Measurements from ENCODE around the gene DSCAM.
"Not testable (repeated sequence)": the region's sequence is repeated elsewhere in the genome, so short reads cannot be mapped to it uniquely, and the experiment has no call there.

DSCAM gene

DNA sequence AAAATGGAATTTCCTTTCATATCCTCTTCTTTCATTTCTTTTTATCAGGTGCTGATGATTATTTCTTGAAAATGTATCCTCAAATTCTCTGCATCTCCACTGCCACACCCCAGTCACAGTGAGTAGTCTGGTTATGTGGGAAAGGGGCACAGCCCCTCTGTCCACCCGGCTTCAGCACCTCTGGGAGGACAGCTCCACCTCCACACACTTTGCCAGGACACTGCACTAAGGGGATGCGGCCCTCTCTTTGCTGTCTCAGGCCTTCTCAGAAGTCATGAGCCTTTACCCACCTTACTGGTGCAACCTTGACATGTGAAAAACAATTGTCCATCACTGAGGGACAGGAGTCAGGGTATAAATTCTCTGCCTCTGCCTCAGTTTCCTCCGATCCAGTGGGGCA lies 546.7 kb downstream of the DSCAM start:
- DNase-seq (ENCODE audit: low spot score): no peak

DNA sequence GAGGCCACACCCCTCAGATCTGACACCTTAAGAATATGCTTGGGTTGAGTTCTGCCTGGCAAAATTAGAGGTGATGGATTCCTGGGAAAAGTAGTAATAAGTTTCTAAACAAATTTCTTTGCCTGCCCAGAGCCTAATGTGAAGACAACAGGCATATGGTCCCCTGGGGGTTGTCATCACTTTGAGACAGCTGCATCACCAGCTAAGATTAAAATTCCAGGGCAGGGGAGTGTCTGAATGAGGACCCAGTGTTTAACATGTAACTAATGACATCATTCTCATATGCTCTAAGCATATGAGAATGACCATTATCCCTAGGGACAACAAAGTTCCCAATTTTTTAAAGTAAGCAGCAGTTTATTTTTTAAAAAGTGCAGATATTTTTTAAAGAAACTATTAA lies 547.5 kb downstream of the DSCAM start:
- no peak for DNase-seq (ENCODE audit: low spot score)

DNA sequence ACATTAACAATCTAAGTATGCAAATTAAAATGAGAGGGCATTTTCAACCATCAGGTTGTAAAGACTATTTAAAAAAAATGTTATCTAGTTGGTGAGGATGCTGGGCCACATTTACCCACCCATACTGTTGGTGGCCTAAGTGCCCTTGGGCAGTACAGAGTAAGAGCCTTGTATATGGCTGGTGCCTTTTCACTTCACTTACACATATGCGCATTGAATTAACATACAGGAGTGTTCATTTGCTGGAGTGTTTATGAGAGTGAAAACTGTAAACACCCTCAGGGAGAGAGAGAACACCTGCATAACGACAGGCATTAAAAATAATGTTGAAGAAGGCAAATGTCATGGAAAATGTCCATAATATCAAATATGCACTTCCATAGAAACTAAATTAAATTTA lies 552.6 kb downstream of the DSCAM start:
- no peak for DNase-seq (ENCODE audit: low spot score)

DNA sequence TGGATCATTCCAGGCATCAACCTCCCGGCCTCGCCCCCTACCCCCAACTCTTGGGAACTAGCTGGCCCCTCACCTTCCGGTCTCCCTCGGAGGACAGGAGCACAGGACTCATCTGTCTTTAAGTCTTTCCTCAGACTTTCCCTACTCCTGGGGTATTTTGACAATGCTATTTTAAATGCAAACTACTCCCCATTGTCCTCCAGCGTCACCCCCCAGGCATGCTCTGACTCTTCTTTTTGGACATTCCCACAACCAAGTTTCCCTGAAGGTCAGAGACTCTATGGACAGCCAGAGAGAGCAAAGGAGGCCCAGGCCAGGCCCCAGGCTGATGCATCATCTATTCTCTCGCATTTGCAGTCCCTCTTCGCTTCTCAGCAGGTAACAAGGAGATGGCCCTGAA lies 555.4 kb downstream of the DSCAM start:
- no peak for DNase-seq (ENCODE audit: low spot score)

DNA sequence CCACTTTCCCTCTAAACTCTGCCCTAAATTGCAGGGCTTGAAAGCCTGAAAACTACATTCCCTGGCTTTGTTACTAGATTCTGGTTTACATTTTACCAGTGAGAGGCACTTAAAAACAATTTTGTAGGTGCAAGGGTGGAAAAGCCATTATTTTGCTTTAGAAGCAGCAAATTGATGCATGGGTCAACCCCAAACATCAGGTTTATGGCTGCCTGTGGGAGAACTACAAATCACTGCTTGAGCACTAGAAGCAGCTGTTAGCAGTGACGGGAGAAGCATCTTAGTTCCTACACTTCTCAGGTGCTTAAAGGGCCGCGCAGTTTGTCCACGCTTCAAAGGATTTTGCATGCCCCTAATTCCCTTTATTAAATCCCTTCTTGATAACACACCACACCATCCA lies 562.5 kb downstream of the DSCAM start:
- no peak for DNase-seq (ENCODE audit: low spot score)

DNA sequence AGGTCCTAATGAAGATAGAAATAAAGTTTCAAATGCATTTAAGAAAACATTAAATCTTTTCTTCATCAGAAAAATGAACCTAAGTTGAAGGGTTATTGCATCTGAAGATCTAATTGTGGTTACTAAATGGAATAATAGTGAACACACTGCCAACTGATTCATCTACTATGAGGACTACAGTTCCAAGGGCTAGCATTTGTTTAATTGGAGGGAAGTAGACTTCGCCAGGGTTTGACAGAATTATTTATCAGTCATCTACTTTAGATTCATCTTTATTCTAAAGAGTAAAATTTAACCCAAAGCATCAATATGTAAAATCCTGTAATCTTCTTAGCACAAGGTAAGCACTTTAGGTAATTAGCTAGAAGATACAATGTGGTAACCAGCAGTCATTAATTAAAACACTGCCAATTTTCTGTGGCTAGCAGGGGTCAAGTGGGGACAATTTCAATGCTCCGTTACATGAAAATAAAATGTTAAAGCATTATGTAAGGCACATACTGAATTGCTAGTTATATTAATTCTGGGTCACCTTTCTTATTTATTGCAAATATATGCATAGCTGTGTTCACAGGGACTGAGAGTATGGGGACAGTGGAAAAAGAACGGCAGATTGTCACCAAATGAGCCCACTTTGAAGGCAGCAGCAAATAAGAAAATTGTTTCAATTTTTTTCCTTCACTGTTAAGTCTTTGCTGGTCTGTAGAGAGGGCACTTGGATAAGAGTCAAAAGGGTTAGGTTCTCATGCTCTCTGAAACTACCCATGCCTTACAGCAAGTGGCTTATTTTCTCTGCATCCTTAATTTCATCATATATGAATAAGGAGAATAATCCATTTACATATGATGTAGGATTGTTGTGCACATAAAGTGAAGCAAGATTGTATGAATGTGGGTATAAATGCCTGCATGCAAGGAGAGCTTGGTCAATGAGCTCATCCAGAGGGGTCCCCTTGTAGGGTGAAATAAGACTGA lies 563.8 kb downstream of the DSCAM start:
- DNase-seq (ENCODE audit: low spot score): no peak

DNA sequence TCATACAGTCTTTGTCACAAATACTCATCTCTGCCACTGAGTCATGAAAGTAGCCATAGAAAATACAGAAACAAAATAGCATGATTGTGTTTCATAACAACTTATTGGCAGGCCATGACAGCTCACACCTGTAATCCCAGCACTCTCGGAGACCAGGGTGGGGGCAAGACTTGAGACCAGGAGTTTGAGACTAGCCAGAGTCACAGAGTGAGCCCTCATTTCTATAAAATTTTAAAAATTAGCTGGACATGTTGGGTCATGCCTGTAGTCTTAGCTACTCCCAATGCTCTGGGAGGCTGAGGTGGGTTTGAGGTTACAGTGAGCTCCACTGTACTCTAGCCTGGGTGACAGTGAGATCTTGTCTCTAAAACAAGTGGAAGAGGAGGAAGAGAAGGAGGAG lies 568.6 kb downstream of the DSCAM start:
- no peak for DNase-seq (ENCODE audit: low spot score)

DNA sequence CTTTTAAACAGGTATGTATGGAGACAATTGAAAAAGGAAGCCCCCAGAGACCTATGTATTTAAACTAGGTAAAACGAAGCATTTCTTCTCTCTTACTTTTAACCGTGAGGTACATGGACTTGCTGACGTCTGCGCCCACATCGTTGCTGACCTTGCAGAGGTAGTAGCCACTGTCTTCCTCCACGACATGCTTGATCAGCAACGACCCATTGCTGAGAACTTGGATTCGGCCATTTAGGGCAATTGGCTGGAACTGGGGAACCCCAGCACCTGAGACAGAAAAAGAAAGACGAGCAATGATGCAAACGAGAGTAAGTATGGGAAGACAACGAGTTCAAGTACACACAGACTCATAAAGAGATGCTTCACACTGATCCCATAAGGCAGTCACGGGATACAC lies 571.0 kb downstream of the DSCAM start:
- no peak for DNase-seq (ENCODE audit: low spot score)

DNA sequence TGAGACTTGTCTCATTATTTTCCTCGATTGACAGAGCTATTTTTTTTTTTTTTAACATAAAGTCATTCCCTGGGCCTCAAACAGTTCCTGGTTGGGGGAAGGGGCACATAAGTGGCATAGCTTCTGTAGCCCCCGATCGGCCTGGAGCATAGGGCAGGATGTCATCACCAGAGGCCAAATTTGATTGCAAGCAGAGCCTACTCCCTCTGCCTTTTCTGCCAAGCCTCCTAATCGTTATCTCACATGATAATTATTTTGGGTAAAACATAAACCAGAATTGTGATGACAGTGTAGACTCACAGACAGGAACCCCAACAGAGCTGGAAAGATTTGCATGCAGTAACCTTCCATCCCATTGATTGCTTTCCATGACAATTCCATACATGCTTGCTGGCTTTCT lies 574.9 kb downstream of the DSCAM start:
- no peak for DNase-seq (ENCODE audit: low spot score)

DNA sequence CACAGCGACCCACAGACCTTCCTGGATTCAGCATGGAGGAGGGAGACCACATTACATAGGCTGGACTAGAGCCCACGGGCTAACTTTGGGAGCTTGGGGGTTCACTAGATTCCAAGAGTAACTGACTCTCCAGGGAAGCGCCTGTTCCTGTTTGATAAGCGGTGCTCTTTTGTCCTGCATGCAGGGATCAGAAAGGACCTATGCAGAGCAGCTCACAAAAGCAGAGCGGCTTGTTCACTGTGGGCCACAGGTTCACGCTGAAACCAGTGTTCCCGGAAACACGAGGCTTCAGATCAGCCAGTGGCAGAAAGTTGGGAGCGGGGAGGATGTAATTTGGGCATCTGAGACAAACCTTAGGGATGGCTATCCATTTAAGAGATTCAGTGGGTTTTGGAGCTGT lies 575.8 kb downstream of the DSCAM start:
- DNase-seq (ENCODE audit: low spot score): no peak

DNA sequence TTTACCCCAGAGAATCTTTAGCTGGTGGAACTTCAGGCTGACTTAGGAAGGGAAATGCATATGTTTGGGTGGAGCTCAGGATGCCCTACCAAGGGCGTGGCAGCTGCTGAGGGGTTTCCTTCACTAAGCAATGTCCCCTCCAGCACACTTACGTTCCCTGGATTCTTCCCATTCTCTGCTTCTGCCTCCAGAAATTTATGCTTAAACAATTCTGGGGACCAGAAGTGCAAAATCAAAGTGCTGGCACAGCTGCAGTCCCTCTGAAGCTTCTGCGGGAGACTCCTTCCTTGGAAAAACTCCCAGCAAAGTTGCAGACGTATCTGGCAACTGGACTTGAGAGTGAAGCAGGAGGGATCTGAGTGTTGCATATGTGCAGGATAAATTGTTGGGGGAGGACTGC lies 576.9 kb downstream of the DSCAM start:
- DNase-seq (ENCODE audit: low spot score): no peak

DNA sequence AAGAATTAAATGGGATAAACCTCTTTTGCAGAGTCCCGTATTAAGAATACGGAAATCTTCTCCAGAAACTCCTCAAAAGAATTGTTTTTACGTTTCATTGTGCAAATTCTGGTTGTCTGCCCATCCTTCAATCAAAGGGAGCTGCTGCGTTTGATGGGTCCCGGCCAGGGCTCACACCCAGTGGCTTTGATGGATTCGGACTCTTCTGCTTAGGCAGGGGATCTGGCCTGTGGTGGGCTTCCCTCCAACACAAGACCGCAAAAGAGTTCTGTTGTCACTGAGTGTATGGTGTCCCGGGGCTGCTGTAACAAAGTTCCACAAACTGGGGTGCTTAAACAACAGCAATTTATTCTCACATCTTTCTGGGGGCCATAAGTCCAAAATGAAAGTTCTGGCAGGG lies 577.7 kb downstream of the DSCAM start:
- DNase-seq (ENCODE audit: low spot score): no peak

DNA sequence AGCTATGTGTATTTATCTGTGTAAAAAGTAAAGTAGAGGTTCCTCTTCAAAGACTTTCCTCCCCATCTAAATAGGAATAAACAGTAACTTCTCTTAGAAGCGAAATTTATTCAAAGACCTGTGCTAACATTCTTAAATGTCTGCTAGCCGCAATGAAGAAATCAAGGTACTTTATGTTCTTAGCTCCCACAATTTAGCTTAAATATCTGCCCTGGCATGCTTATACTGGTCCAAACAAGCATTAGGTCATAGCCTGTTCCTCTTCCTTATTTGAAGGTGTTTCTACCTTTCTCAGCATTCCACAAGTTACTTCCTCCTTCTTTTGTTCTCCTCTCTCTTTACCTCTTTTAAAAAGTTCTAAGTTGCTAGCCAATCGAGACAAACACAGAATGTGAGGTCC lies 588.5 kb downstream of the DSCAM start:
- DNase-seq (ENCODE audit: low spot score): not testable (repeated sequence)

DNA sequence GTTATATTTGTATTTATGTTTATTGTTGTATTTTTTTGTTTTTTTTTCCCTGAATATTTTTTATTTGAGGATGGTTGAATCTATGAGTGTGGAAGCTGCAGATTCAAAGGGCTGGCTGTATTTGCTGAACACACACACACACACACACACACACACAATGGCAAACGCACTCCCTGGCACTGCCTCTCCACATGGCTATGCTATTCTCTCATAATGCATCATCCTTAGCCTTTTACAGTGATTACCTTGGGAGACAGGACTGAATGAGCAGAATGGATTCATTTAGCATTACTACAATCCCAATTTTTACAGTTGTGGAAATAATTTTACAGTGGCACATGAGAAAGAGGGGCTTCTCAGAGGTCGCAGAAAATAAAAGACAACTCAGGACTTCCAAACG lies 589.6 kb downstream of the DSCAM start:
- DNase-seq (ENCODE audit: low spot score): no peak

DNA sequence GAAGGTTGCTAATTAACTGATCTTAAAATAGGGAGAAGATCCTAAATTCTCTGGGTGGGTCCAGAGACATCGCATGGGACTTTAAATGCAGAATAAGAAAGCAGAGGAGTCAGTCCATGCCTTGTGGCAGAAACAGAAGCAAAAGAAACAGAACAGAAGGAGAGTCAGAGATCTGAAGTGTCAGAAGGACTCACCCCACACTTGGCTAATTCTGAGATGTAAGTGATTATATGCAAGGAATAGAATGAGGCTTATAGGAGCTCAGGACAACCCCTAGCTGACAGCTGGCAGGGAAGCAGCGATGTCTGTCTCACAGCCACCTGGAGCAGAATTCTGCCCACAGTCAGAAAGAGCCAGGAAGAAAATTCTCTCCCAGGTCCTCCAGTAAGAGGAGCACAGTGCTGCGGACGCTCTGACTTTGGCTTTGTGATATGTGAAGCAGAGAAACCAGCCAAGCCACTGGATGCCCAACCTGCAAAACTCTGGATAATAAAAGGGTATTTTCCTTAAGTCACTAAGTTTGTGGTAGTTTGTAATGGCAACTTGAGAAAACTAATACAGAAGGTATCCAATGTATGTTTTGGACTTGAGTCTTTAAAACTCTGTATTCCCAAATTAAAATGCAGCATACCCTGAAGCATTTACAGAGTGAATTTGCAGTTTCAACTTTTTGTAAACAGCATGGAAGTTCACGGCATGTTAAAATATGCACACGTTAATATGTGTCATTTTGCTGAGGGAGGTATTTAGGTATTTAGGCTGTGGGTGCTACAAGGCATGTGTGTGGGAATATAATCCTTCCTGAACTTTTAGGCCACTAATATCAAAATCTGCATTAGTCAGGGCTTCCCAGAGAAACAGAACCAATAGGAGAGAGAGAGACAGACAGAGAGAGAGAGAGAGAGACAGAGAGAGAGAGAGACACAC lies 591.2 kb downstream of the DSCAM start:
- no peak for DNase-seq (ENCODE audit: low spot score)

DNA sequence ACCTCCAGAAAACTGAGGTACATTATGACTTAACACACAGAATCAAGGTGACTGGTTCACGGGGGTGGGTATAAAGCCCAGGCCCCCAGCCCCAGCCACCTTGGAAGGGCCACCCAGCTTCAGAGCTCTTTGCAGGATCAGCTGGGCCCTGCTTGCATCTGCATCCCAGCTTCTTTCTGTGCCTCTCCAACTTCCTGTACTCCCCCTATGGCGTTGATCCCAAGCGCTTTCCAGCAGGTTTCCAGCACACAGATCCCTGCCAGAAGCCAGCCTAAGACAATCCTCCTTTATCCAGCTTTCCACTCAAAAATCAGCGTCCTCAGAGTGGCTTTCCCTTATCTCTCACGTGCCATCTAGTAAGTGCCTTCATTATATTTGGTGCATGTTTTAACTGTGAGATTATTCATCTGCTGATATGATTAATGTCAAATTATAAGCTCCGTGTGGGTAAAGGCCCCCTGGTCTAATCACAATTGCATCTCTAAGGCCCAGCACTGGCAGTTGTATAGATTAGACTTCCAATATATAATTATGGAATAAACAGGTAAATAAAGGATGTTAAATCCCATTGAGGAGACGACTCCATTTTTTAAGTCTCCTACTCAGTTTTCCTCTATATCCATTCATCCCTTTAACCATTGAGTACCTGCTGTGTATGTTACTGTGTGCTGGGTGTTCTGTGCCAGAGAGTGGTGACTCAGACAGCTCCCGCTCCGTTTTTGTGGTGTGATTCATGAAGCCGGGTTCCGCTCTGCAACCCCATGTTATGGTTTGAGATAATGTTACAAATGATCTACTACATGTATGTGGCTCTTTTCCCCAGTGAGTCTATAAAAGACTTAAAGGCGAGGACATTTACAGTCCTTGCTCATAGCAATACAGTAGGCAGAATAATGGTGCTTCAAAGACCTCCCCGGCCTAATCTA lies 592.2 kb downstream of the DSCAM start:
- DNase-seq (ENCODE audit: low spot score): no peak

DNA sequence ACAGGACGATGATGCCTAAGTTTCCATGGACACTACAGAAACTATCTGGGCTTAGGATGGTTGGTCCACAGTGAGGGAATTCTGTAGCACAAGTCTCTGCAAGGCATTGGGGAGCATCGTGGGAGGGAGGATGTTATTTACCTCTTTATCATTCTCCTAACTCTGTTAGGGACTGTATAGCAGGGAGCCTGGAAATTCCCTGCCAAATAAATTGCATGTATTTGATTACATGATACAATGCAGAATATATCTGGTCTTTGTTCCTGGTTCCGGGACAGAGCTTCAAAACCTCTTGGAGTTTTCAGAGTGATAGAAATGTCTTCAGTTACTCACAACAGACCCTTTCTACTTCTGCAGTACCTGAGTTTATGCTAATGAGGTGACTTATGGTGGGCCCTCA lies 593.8 kb downstream of the DSCAM start:
- no peak for DNase-seq (ENCODE audit: low spot score)

DNA sequence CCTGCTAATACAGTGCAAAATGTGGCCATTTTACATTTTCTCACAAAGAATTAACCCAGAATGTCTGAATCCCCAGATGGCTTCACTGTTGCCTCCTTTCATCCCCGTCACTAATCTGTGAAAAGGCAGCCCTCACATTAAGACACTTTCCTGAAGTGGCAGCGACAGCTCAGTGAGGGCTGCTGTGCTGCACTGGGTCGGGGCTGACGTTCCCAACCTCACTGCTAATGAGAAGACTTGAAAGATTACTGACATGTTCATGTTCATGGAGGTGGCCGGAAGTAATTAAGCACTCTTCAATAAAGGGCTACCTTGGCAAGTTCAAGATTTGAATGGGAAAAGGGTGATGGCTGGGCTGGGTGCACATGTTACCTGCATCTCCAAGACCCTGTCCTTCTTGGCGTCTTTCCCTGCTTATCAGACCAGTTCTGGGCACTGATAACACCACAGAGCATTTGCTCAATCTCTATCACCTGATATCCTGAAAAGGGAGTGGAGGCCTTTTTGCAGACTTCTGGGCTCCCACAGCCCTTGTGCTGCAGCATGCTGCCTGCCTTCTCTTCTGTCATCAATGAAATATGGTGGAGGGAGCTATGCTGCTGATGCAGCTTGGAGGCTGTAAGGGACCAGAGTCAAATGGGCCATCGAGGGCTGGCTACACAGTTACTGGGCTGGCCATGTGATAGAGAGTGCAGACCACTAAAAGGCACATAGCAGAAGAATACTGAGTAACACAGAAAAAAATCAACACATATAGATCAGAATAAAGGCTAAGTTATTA lies 596.3 kb downstream of the DSCAM start:
- DNase-seq (ENCODE audit: low spot score): no peak

DNA sequence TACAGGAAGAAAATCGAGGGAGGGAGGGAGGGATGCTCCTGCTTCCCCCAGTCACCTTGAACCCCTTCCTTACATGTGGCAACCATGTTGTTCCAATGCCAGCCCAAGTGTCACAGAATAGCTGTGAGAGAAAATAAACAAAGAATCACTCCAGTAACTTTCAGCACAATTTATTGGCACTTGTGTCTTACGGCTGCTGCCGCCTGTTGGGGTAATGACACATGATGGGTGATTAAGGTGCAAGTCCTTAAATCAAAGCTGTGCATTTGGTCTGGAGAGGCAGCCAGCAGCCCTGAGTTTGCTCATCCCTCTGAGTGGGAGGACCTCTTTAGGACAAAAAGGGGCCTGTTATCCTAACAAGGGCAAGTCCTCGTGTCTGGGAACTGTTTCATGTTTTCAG lies 602.0 kb downstream of the DSCAM start:
- no peak for DNase-seq (ENCODE audit: low spot score)

DNA sequence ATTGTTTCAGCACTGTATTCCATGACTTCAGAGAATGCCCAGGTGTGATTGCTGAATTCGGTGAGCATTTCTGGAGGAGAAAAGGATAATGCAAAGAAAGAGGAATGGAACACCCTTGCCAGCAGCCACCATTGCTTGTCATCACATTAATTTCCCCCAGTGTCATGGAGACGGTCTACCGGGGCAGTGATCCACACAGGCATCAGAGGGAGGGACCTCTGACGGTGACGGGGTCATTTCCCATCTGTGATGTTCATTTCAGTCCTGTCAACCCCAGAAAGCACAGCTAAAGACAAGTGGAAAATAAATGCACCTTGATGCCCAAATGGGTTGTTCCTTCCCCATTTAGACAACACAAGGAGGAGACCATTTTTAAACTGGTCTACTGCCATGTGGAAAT lies 603.3 kb downstream of the DSCAM start:
- DNase-seq (ENCODE audit: low spot score): no peak

All from AG20443 (cell line).